GM10266 (cell line): ENCODE data around the gene PCDHB11.
"Not testable (repeated sequence)": the region's sequence is repeated elsewhere in the genome, so short reads cannot be mapped to it uniquely, and the experiment has no call there.

Experiments
- DNase-seq: peaks from one replicate; pipeline ENCODE4 v3.0.0; 2012; ENCODE audit errors: extremely low spot score
- TF ChIP-seq, protein P1 (sequence below): IDR thresholded peaks from 2 replicates; pipeline ENCODE4 v1.5.1; 2012; ENCODE audit warnings: mild to moderate bottlenecking, low read depth; ENCODE audit not compliant: control insufficient read depth, insufficient read depth; ENCODE audit errors: missing control alignments

The PCDHB11 gene

DNA sequence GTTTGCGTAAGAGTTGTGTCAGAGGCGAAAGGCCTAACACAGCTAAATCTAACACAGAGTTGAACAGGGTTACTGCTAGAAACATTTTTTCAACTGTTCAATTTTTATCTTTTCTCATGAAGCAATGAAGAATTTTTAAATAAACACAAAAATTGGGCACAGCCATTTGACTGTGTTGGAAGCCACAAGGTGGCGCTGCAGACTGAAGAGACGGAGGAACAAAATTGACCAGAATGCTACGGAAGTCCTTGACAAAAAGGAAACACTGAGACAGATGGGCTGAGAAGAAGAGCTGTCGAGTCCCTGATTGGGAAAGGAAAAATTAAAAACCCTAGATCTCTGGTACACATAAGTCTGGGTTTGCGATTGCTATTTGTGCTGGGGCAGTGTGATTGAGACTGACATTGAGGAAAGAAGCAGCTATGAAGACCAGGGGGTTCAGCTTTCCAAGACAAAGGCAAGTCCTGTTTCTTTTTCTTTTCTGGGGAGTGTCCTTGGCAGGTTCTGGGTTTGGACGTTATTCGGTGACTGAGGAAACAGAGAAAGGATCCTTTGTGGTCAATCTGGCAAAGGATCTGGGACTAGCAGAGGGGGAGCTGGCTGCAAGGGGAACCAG lies 12.4 kb upstream of the PCDHB11 start, which contains the start of gene PCDHB9:
Gene PCDHB9 (plus strand): TSS at position 265 of the 616 bp plus-strand sequence. CDS start 158 bp downstream, at position 423.
- TF ChIP-seq, protein P1, sequence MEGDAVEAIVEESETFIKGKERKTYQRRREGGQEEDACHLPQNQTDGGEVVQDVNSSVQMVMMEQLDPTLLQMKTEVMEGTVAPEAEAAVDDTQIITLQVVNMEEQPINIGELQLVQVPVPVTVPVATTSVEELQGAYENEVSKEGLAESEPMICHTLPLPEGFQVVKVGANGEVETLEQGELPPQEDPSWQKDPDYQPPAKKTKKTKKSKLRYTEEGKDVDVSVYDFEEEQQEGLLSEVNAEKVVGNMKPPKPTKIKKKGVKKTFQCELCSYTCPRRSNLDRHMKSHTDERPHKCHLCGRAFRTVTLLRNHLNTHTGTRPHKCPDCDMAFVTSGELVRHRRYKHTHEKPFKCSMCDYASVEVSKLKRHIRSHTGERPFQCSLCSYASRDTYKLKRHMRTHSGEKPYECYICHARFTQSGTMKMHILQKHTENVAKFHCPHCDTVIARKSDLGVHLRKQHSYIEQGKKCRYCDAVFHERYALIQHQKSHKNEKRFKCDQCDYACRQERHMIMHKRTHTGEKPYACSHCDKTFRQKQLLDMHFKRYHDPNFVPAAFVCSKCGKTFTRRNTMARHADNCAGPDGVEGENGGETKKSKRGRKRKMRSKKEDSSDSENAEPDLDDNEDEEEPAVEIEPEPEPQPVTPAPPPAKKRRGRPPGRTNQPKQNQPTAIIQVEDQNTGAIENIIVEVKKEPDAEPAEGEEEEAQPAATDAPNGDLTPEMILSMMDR = peak; percentile 27
- peak; percentile 42 for DNase-seq

DNA sequence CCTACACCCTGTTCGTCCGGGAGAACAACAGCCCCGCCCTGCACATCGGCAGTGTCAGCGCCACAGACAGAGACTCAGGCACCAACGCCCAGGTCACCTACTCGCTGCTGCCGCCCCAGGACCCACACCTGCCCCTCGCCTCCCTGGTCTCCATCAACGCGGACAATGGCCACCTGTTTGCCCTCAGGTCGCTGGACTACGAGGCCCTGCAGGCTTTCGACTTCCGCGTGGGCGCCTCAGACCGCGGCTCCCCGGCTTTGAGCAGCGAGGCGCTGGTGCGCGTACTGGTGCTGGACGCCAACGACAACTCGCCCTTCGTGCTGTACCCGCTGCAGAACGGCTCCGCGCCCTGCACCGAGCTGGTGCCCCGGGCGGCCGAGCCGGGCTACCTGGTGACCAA lies 10.7 kb upstream of the PCDHB11 start:
- not testable (repeated sequence) for DNase-seq

DNA sequence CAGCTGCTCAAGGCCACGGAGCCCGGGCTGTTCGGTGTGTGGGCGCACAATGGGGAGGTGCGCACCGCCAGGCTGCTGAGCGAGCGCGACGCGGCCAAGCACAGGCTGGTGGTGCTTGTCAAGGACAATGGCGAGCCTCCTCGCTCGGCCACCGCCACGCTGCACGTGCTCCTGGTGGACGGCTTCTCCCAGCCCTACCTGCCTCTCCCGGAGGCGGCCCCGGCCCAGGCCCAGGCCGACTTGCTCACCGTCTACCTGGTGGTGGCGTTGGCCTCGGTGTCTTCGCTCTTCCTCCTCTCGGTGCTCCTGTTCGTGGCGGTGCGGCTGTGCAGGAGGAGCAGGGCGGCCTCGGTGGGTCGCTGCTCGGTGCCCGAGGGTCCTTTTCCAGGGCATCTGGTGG lies 10.3 kb upstream of the PCDHB11 start:
- not testable (repeated sequence) for DNase-seq

DNA sequence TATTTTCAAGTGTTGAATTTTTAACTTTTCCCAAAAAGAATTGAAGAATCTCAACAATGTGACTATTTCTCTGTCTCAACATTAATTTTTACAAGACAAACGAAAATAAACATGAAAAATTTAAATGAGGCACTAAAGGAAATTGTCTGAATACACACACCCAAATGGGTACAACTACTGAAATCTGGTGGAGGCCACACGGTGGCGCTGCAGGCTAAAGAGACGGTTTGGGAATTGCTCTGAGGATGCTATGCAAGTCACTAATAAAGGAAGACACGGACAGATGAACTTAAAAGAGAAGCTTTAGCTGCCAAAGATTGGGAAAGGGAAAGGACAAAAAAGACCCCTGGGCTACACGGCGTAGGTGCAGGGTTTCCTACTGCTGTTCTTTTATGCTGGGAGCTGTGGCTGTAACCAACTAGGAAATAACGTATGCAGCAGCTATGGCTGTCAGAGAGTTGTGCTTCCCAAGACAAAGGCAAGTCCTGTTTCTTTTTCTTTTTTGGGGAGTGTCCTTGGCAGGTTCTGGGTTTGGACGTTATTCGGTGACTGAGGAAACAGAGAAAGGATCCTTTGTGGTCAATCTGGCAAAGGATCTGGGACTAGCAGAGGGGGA lies 7.2 kb upstream of the PCDHB11 start, which contains the start of gene PCDHB10:
Gene PCDHB10 (plus strand): TSS at position 244 of the 616 bp plus-strand sequence. CDS start 200 bp downstream, at position 444.
- TF ChIP-seq, protein P1 = peak; percentile 20
- DNase-seq = no peak

DNA sequence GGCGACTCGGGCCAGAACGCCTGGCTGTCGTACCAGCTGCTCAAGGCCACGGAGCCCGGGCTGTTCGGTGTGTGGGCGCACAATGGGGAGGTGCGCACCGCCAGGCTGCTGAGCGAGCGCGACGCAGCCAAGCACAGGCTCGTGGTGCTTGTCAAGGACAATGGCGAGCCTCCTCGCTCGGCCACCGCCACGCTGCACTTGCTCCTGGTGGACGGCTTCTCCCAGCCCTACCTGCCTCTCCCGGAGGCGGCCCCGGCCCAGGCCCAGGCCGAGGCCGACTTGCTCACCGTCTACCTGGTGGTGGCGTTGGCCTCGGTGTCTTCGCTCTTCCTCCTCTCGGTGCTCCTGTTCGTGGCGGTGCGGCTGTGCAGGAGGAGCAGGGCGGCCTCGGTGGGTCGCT lies 5.1 kb upstream of the PCDHB11 start:
- DNase-seq = not testable (repeated sequence)

DNA sequence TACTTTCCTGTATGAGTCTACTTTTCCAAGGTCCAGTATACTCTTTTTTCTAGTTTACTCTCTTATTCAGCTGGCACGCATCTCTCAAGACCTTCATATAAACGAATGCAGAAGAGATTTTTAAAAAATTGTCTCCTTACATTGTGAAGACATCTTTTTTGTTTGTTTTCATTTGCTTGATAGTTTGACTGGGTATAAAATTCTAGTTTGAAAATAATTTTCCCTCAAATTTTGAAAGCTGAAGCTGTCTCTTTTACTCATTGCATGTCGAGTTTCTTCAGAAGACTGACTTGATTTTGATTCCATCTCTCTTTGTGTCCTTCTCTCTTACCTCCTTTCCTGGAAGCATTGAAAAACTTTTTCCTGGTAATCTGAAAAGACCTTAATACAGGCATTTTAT lies 3.1 kb upstream of the PCDHB11 start:
- TF ChIP-seq, protein P1 = no peak
- DNase-seq = no peak

DNA sequence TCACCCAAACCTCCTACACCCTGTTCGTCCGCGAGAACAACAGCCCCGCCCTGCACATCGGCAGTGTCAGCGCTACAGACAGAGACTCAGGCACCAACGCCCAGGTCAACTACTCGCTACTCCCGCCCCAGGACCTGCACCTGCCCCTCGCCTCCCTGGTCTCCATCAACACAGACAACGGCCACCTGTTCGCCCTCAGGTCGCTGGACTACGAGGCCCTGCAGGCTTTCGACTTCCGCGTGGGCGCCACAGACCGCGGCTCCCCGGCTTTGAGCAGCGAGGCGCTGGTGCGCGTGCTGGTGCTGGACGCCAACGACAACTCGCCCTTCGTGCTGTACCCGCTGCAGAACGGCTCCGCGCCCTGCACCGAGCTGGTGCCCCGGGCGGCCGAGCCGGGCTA lies 1.7 kb downstream of the PCDHB11 start:
- DNase-seq = not testable (repeated sequence)

DNA sequence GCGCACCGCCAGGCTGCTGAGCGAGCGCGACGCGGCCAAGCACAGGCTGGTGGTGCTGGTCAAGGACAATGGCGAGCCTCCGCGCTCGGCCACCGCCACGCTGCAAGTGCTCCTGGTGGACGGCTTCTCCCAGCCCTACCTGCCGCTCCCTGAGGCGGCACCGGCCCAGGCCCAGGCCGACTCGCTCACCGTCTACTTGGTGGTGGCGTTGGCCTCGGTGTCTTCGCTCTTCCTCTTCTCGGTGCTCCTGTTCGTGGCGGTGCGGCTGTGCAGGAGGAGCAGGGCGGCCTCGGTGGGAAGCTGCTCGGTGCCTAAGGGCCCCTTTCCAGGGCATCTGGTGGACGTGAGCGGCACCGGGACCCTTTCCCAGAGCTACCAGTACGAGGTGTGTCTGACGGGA lies 2.2 kb downstream of the PCDHB11 start:
- DNase-seq = not testable (repeated sequence)

DNA sequence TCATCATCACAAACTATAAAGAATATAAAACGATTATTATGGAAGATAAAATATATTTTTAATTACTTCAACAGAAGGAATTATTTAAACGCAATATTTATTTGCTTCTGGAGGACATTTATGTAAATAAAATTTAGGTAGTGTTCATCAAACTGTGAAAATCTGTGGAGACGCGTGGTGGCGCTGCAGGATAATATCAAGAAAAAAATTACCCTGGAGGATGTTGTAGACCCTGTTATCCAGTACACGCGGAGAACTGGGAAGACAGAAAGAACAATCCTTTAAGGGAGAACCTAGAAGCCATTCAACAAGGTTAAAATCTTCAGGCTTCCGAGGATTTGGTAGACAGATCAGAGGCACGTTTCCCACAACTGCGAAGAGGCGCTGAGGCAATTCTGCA lies 9.1 kb downstream of the PCDHB11 start, which contains the start of gene PCDHB12:
Gene PCDHB12 (plus strand): TSS at position 242 of the 400 bp plus-strand sequence. CDS start 189 bp downstream, outside the sequence.
- TF ChIP-seq, protein P1 = peak; percentile 8
- no peak for DNase-seq

DNA sequence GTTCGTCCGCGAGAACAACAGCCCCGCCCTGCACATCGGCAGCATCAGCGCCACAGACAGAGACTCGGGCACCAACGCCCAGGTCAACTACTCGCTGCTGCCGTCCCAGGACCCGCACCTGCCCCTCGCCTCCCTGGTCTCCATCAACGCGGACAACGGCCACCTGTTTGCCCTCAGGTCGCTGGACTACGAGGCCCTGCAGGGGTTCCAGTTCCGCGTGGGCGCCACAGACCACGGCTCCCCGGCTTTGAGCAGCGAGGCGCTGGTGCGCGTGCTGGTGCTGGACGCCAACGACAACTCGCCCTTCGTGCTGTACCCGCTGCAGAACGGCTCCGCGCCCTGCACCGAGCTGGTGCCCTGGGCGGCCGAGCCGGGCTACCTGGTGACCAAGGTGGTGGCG lies 10.9 kb downstream of the PCDHB11 start:
- not testable (repeated sequence) for DNase-seq

DNA sequence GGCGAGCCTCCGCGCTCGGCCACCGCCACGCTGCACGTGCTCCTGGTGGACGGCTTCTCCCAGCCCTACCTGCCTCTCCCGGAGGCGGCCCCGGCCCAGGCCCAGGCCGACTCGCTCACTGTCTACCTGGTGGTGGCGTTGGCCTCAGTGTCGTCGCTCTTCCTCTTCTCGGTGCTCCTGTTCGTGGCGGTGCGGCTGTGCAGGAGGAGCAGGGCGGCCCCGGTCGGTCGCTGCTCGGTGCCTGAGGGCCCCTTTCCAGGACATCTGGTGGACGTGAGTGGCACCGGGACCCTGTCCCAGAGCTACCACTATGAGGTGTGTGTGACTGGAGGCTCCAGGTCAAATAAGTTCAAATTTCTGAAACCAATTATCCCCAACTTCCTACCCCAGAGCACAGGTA lies 11.4 kb downstream of the PCDHB11 start:
- not testable (repeated sequence) for DNase-seq
